HG02885 (cell line): ENCODE data around the gene LIMK2.
"Not testable (repeated sequence)": the region's sequence is repeated elsewhere in the genome, so short reads cannot be mapped to it uniquely, and the experiment has no call there.

Experiments used
- ATAC-seq: cut with Tn5 transposase; IDR thresholded peaks from one replicate; pipeline ENCODE4 v1.9.1; 2021; ENCODE audit warnings: mild to moderate bottlenecking; ENCODE audit not compliant: unreplicated experiment, poor library complexity

The LIMK2 gene

DNA sequence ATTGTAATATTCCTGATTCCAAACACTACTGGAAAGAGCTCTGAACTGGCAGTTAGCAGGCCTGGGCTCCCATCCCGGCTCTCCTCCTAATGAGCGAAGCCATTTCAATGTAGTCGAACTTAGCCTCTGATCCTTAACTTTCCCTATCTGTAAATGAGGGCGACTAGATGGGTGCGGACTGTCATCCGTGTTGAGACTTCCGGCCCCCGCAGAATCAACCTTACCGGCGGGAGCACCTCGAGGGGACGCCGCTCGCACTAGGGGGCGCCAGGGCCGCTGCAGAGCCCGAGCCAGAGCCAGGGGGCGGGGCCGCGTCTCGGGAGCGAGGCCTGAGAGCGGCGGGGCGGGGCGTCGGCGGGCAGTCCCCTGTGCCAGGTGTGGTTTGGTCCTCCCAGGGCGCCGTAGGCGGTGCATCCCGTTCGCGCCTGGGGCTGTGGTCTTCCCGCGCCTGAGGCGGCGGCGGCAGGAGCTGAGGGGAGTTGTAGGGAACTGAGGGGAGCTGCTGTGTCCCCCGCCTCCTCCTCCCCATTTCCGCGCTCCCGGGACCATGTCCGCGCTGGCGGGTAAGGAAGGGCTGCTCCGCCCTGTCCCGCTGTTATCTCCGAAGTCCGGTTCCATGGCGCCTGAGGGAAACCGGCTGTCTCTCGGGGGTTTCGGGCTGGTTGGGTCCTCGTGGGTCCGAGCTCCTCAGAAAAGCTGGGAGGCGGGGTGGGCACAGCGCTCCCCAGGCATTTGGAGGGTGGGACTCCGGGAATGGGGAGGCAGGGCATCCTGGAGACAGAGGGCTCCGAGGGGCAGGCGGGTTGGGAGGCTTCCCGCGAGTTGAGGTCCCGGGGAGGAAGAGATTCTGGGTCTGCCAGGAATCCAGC, at the start of gene LIMK2:
Gene LIMK2, plus strand, starts transcription at position 437 of the 869 bp plus-strand sequence. Its CDS starts 111 bp downstream, at position 548.
- peak; percentile 92 for ATAC-seq

GRCh38 chr22:31170971-31171370, 41.1 kb upstream of the LIMK2 start:
- ATAC-seq = no peak

- ATAC-seq = not testable (repeated sequence)
These were observed 40.4 kb upstream of the LIMK2 start for GRCh38 chr22:31171734-31172133.

GRCh38 chr22:31173386-31174145, 38.5 kb upstream of the LIMK2 start:
- no peak for ATAC-seq

GRCh38 chr22:31176923-31177322, 35.2 kb upstream of the LIMK2 start:
- no peak for ATAC-seq

DNA sequence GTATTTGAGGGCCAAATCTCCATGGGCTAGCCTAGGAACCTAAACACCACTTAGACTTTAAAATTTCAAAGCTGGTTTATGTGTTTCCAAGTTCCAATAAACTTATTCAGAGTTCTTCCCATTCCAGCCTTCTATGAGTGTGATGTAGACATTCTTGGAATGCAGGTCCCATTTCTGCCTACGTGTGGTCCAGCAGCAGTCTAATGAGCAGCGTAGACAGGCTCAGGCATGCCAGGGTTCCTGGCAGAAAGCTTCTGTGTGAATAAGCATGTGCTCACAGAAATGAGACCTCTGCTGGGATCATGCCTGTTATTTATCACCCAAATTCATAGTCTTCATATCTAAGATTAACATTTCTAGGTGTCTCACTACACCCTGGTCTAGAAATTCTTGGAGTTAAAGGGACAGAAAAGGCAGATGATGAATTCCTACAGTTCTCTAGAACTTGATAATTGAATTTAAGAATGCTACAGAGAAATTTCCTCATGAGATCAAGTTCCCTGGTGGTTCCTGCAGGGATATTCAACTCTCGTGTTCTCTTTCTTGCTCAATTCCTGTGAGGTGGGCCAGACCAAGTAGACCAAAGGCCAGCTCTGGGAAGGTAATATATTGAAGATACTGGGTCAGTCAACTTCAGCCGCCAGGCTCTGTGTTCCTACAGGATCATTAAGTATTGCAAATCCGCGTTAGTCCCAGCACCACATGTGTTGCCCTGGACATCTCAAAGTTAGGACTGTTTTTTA, 34.5 kb upstream of the LIMK2 start:
- ATAC-seq = no peak

GRCh38 chr22:31178859-31179258, 33.2 kb upstream of the LIMK2 start:
- ATAC-seq = no peak

DNA sequence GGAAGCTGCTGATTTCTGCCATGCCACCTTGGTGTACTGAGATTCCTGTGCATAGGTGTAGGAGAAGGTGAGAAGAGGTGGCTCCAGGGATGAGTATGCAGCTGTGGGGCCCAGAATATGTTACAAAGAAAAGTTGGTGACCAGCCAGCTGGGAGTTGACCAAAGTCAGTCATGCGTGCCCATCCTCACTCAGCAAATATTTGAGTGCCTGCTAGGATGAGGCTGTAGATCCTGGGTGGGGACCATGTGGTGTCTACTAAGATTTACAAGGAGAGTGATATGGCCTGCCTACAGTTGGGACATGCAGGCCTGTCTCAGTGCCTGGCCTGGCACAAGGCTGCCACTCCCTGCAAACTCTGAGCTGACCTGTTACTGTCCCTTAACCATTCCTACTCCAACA, 32.8 kb upstream of the LIMK2 start:
- no peak for ATAC-seq

- no peak for ATAC-seq
These were observed 28.1 kb upstream of the LIMK2 start for GRCh38 chr22:31184015-31184414.

- ATAC-seq = no peak
These were observed 27.0 kb upstream of the LIMK2 start for GRCh38 chr22:31185056-31185455.

DNA sequence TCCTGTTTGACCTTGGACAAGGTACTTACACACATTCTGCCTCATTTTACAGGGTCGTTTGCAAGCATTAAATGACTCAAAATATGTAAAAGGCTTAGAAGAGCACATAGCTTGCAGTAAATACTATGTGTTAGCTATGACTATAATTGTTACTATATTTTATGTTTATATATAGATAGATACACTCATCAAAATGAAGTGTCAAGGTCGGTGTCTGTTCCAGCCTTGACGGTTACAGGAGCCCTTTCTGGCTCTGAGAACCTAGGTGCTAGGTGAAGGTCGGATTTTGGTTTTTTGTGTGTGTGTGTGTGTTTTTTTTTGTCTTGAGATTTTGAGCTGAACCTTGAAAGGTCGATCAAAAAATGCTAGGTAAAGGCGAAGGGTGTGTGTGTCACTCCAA, 24.5 kb upstream of the LIMK2 start:
- ATAC-seq = no peak

DNA sequence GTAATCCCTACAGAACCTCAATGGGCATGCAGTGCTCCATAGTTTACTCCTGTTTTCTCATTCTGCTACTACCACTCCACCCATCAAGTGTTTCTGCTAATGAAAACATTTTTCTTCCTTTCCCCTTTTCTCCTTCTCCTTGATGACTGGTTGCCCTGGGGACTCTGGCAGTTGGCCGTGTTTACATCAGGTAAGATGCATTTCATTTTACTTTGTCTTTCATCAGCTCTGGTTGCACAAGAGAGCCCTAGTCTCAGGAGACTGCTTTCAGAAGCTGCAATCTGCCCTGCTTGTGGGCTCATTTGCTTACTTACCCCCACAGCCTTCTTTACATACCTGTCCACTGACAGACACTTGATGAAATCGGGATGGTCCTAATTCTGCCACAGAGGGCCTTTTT, 19.6 kb upstream of the LIMK2 start:
- no peak for ATAC-seq

- no peak for ATAC-seq
These were observed 19.0 kb upstream of the LIMK2 start for GRCh38 chr22:31193092-31193491.

DNA sequence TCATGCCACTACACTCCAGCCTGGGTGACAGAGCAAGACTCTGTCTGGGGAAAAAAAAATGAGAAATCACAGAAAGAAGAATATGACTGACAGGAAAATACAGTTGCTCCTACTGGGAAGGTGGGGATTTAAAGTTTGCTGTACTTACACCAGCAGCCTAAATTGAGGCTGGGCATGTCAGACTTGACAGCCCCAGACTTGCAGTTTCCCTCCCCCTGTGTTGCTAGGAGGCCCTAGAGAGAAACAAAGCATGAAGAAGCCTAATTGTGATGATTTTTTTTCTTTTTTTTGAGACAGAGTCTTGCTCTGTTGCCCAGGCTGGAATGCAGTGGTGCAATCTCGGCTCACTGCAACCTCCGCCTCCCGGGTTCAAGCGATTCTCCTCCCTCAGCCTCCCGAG, 17.4 kb upstream of the LIMK2 start:
- ATAC-seq = not testable (repeated sequence)

- ATAC-seq = no peak
These were observed 12.9 kb upstream of the LIMK2 start for GRCh38 chr22:31199187-31199586.

DNA sequence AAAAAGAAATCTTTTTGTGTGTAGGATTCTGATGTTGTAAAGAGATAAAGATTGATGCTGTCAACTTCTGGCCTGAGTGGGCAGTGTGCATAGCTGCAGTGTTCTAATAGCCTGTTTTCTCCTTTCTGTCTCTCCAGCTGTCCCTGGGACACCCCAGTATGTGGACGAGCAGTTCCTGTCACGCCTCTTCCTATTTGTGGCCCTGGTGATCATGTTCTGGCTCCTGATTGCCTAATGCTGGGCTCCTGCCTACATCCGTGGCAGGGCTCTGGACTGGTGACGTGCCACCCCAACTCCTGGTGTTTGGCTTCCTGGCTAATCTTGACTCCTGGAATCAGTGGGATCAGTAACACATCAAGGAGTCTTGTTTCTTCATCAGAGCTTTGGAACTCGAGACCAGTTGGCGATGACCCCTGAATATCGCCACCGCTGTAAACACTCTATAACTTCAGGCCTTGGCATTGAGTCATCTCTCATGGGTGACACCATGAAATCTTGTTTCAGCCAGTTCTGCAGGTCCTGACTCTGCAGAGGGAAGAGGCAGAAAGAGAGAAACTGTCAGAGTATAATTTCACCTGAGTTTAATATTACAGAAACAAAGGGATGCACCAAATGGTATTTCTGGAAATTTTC, 7.6 kb upstream of the LIMK2 start:
- not testable (repeated sequence) for ATAC-seq

DNA sequence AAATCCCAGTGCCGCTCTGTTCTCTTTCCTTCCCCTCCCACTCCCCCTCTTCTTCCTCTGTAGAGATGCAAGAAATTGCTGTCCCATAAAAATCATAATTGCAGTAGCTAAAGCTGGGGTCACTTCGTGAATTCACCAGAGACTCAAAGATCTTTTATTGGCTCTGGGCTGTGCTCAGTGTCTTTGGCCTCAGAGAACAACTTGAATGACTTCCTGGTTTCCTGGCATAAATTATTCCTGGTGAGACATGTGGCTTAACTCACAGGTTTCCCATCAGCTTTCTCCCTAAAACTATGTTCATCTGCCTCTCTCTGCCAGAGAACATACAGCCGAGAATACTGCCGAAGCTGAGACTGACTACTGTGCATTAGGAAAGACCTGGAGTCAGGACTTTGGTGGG, 7.0 kb upstream of the LIMK2 start:
- ATAC-seq = not testable (repeated sequence)

DNA sequence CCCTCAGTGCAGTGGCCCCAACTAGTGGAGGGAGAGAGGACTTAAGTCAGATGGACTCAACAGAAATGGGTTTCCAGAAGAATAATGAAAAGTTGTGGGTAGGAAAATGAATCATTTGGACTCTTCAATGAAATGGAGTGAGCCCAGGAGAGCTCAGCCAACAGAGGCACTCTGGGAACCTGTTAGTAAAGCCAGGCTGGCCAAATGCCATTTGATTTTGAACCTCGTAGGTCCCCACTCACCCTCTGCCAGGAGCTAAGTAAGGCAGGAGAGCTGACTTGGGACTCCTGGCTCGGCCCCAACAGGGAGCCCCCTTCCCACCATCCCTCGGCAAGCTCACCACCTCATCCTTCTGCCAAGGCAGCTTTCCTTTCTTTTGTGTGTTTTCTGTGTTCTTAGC, 5.6 kb upstream of the LIMK2 start:
- ATAC-seq = not testable (repeated sequence)

DNA sequence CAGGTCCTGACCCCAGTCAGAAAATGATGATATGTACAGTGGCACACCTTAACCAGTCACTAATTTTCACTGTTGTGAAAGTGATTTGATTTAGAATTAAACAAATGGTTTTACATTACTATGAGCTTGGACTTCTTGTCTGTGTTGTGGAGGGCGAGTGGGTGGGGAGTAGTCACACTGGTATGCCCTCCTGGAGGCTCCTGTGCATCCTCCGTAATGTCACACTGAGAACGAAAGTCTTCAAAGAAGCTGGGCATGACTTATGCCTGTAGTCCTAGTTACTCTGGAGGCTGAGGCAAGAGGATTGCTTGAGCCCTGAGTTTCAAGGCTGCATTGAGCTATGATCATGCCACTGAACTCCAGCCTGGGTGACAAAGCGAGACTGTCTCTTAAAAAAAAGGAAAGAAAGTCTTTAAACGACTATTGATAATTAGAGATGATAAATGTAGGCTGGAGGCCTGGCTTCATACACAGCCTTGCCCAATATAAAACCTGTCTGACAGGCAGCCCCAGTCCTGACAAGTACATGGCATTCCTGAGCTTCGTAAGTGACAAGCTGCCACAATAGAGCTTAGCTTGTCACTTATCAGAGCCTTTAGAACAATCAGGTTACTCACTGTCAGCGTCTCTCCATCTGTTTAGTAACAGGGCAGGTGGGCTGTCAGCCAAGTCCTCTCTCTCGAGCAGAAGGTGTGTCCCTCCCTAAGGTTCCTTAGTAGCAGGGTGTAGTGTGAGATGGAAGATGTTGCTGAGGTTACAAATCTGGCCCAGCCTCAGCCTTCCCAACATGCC, 5.0 kb upstream of the LIMK2 start:
- ATAC-seq = no peak
